Mesenchymal stem cell (in vitro differentiated cells and primary cell): ENCODE data around the gene ATP5PO.

Experiments used
- DNase-seq: peaks from one replicate; pipeline ENCODE4 v3.0.0-alpha.2; 2013
- H2AFZ ChIP-seq: one replicate; pipeline ENCODE4 v1.6.1; 2013; ENCODE audit warnings: low read depth, mild to moderate bottlenecking, control low read depth, inconsistent platforms, low read length, moderate library complexity
- H2AK5ac ChIP-seq: 2 replicates; pipeline ENCODE4 v1.6.1; 2013; ENCODE audit warnings: low read length, moderate library complexity, mild to moderate bottlenecking, inconsistent platforms; ENCODE audit not compliant: severe bottlenecking
- H2BK120ac ChIP-seq: one replicate; pipeline ENCODE4 v1.6.1; 2013; ENCODE audit warnings: low read depth, mild to moderate bottlenecking, inconsistent platforms, low read length, moderate library complexity
- H2BK12ac ChIP-seq, 2 experiments: one replicate each; pipeline ENCODE4 v1.6.1; 2013; ENCODE audit warnings: inconsistent platforms in 2 of 2, low read length in 2 of 2, mild to moderate bottlenecking in 2 of 2, moderate library complexity in 2 of 2, control low read depth in 1 of 2
- H2BK15ac ChIP-seq: one replicate; pipeline ENCODE4 v1.6.1; 2013; ENCODE audit warnings: mild to moderate bottlenecking, low read depth, inconsistent platforms; ENCODE audit not compliant: poor library complexity, severe bottlenecking
- H2BK5ac ChIP-seq: 2 replicates; pipeline ENCODE4 v1.6.1; 2013; ENCODE audit warnings: low read depth, mild to moderate bottlenecking, low read length, control low read depth, inconsistent platforms; ENCODE audit not compliant: poor library complexity, severe bottlenecking
- H3K14ac ChIP-seq, 2 experiments: one replicate each; pipeline ENCODE4 v1.6.1; 2013; ENCODE audit warnings: inconsistent platforms in 2 of 2, low read length in 2 of 2, control low read depth in 1 of 2, mild to moderate bottlenecking in 1 of 2, moderate library complexity in 1 of 2
- H3K18ac ChIP-seq, 2 experiments: one replicate each; pipeline ENCODE4 v1.6.1; 2013; ENCODE audit warnings: inconsistent platforms in 2 of 2, low read length in 2 of 2, control low read depth in 1 of 2, low read depth in 1 of 2, mild to moderate bottlenecking in 1 of 2
- H3K23ac ChIP-seq, 2 experiments: one replicate each; pipeline ENCODE4 v1.6.1; 2013; ENCODE audit warnings: inconsistent platforms in 2 of 2, low read length in 2 of 2, mild to moderate bottlenecking in 2 of 2, moderate library complexity in 2 of 2, control low read depth in 1 of 2
- H3K27ac ChIP-seq: 2 replicates; pipeline ENCODE4 v1.5.1; 2013; ENCODE audit warnings: mild to moderate bottlenecking, moderate library complexity, low read length, control low read depth, inconsistent platforms; ENCODE audit not compliant: poor library complexity, severe bottlenecking
- H3K27me3 ChIP-seq, 2 experiments: 2 replicates each; pipeline versions ENCODE4 v1.6.1 to v1.7.0; 2013; ENCODE audit warnings: low read length in 2 of 2, mild to moderate bottlenecking in 2 of 2, moderate library complexity in 2 of 2, control low read depth in 1 of 2, inconsistent platforms in 1 of 2; ENCODE audit not compliant: control insufficient read depth in 1 of 2, insufficient read depth in 1 of 2
- H3K36me3 ChIP-seq, 2 experiments: 2 replicates each; pipeline versions ENCODE4 v1.6.1 to v1.7.0; 2013; ENCODE audit warnings: low read length in 2 of 2, control low read depth in 1 of 2, inconsistent platforms in 1 of 2, low read depth in 1 of 2, mild to moderate bottlenecking in 1 of 2; ENCODE audit not compliant: insufficient read depth in 2 of 2, control insufficient read depth in 1 of 2
- H3K4ac ChIP-seq, 2 experiments: one replicate each; pipeline ENCODE4 v1.6.1; 2013; ENCODE audit warnings: inconsistent platforms in 2 of 2, low read length in 2 of 2, mild to moderate bottlenecking in 2 of 2, moderate library complexity in 2 of 2, control low read depth in 1 of 2, low read depth in 1 of 2
- H3K4me1 ChIP-seq: 2 replicates; pipeline ENCODE4 v1.6.1; 2013; ENCODE audit warnings: low read depth, low read length, control low read depth; ENCODE audit not compliant: control insufficient read depth, insufficient read depth
- H3K4me2 ChIP-seq: 2 replicates; pipeline ENCODE4 v1.6.1; 2013; ENCODE audit warnings: low read length, mild to moderate bottlenecking, inconsistent platforms; ENCODE audit not compliant: poor library complexity, severe bottlenecking
- H3K4me3 ChIP-seq, 2 experiments: 2 replicates each; pipeline versions ENCODE4 v1.5.1 to v1.7.0; 2013; ENCODE audit warnings: low read length in 2 of 2, mild to moderate bottlenecking in 2 of 2, control low read depth in 1 of 2, low read depth in 1 of 2; ENCODE audit not compliant: insufficient read depth in 1 of 2
- H3K79me1 ChIP-seq: replicated peaks from 2 replicates; pipeline ENCODE4 v1.6.1; 2013; ENCODE audit warnings: mild to moderate bottlenecking, control low read depth, low read length, inconsistent platforms; ENCODE audit not compliant: poor library complexity, severe bottlenecking
- H3K9ac ChIP-seq: 2 replicates; pipeline ENCODE4 v1.7.0; 2013; ENCODE audit warnings: mild to moderate bottlenecking, low read length, moderate library complexity
- H3K9me3 ChIP-seq: 2 replicates; pipeline ENCODE4 v1.7.0; 2013; ENCODE audit warnings: mild to moderate bottlenecking, low read length; ENCODE audit not compliant: control insufficient read depth
- H4K8ac ChIP-seq: one replicate; pipeline ENCODE4 v1.6.1; 2013; ENCODE audit warnings: inconsistent platforms, mild to moderate bottlenecking, low read length, moderate library complexity
- H4K91ac ChIP-seq: one replicate; pipeline ENCODE4 v1.6.1; 2013; ENCODE audit warnings: mild to moderate bottlenecking, low read length, inconsistent platforms
- WGBS: methylation state at CpG from one replicate; pipeline ENCODE4 v1.1.7; 2013; ENCODE audit warnings: mixed read lengths; 5-methylcytosine and 5-hydroxymethylcytosine counted together

ATP5PO gene

DNA sequence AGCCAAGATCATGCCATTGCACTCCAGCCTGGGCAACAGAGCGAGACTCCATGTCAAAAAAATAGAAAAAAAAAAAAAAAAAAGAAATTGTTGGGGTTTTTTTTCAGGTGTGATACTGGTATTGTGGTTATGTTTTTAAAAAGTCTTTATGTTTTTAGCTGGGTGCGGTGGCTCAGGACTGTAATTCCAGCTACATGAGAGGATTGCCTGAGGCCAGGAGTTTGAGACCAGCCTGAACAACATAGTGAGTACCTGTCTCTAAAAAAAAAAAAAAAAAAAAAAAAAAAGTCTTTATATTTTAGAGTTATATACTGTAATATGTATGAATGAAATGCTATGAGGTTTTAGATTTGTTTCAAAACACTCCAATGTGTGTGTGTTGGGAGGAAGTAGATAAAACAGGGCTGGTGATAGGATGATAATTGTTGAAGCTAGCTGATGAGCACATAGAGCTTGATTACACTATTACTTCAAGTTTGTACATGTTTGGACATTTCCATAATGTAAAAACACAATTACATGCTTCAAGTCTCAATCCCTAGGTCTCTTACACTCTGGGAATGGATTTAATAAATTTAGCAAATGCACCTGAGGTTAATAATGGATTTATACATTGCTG, 30.2 kb upstream of the ATP5PO start:
- H3K36me3 ChIP-seq = no peaks in the 10 kb centered on the region
- WGBS = 87% methylated on average over 2 of the region's 2 CpGs
- H3K18ac ChIP-seq = no peak overlapping the region
- no peak overlapping the region for H3K4me2 ChIP-seq
- H3K27me3 ChIP-seq = no peaks in the 10 kb centered on the region
- no peak overlapping the region for H3K4me3 ChIP-seq
- H2BK5ac ChIP-seq = no peak overlapping the region
- H3K4ac ChIP-seq = no peak overlapping the region
- peaks cover 3% of the 10 kb centered on the region for H3K9me3 ChIP-seq
- no peak overlapping the region for H3K27ac ChIP-seq
- no peak overlapping the region for H3K23ac ChIP-seq
- H4K8ac ChIP-seq = no peak overlapping the region
- H3K79me1 ChIP-seq = peaks cover 2% of the 10 kb centered on the region
- peaks cover 24% of the 10 kb centered on the region for H3K4me1 ChIP-seq
- H2AFZ ChIP-seq = no peak overlapping the region
- no peak overlapping the region for H2BK120ac ChIP-seq
- no peak overlapping the region for H3K14ac ChIP-seq
- no peak overlapping the region for H2BK15ac ChIP-seq
- no peak overlapping the region for H2BK12ac ChIP-seq
- H4K91ac ChIP-seq = no peak overlapping the region
- no peak for DNase-seq
- H3K9ac ChIP-seq = no peak overlapping the region
- no peak overlapping the region for H2AK5ac ChIP-seq

DNA sequence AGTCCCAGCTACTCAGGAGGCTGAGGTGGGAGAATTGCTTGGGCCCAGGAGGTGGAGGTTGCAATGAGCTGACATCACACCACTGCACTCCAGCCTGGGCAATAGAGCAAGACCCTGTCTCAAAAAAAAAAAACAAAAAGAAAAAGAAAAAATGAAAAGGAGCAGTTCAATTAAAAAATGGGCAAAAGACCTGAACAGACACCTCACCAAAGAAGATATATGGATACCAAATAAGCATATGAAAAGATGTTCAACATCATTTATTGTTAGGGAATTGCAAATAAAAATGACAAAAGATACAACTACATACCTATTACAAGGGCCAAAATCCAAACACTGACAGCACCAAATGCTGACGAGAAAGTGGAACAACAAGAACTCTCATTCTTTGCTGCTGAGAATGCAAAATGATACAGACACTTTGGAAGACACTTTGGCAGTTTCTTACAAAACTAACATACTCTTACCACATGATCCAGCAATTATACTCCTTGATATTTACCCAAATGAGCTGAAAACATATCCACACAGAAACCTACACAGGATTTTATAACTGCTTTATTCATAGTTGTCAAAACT, 28.7 kb upstream of the ATP5PO start:
- Histone ChIP-seq H3K4me1 (peaks cover 25% of the 10 kb centered on the region), H2BK12ac (no peak overlapping the region), H3K36me3 (no peaks in the 10 kb centered on the region), H3K18ac (no peak overlapping the region), H3K23ac (no peak overlapping the region), H2BK120ac (no peak overlapping the region), H2AFZ (no peak overlapping the region), H4K8ac (no peak overlapping the region), H3K27me3 (no peaks in the 10 kb centered on the region), H3K4ac (no peak overlapping the region), H3K14ac (no peak overlapping the region), H2BK15ac (no peak overlapping the region), H4K91ac (no peak overlapping the region), H3K27ac (no peak overlapping the region), H2BK5ac (no peak overlapping the region), H3K9ac (no peak overlapping the region), H3K4me3 (no peak overlapping the region), H3K9me3 (peaks cover 3% of the 10 kb centered on the region), H2AK5ac (no peak overlapping the region), H3K79me1 (no peaks in the 10 kb centered on the region), H3K4me2 (no peak overlapping the region)
- DNase-seq = no peak
- 92% methylated on average over 1 of the region's 1 CpG for whole genome bisulfite sequencing

DNA sequence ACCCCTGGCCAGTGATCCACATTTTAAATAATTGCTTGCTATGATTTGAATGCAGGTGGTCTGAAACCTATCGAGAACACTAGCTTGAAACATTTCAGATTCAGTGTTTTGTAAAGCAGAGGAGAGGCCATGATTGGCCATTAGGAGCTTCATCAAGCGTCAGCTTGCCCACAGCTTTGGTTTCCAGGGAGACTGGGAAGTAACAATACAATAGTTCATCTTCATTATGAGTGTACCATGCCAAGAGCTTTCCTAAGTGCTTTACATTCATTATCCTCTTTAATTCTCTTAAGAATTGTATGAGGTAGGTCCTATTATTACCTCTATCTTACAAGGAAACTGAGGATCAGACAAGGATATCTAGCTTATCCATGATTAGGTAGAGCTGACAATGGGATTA, 27.7 kb upstream of the ATP5PO start:
- no peak overlapping the region for H3K4me2 ChIP-seq
- H3K9ac ChIP-seq = no peak overlapping the region
- no peak overlapping the region for H2AFZ ChIP-seq
- H3K79me1 ChIP-seq = no peaks in the 10 kb centered on the region
- peaks cover 3% of the 10 kb centered on the region for H3K9me3 ChIP-seq
- no peak overlapping the region for H4K91ac ChIP-seq
- no peak overlapping the region for H2BK120ac ChIP-seq
- DNase-seq = no peak
- no peak overlapping the region for H3K27ac ChIP-seq
- no peak overlapping the region for H3K4ac ChIP-seq
- no peak overlapping the region for H2BK15ac ChIP-seq
- no peak overlapping the region for H2BK12ac ChIP-seq
- no peak overlapping the region for H2AK5ac ChIP-seq
- 89% methylated on average over 2 of the region's 2 CpGs for WGBS
- peaks cover 18% of the 10 kb centered on the region for H3K4me1 ChIP-seq
- no peak overlapping the region for H3K18ac ChIP-seq
- H3K14ac ChIP-seq = no peak overlapping the region
- H4K8ac ChIP-seq = no peak overlapping the region
- no peak overlapping the region for H3K23ac ChIP-seq
- H3K36me3 ChIP-seq = no peaks in the 10 kb centered on the region
- no peak overlapping the region for H2BK5ac ChIP-seq
- H3K4me3 ChIP-seq = no peak overlapping the region
- H3K27me3 ChIP-seq = no peaks in the 10 kb centered on the region

DNA sequence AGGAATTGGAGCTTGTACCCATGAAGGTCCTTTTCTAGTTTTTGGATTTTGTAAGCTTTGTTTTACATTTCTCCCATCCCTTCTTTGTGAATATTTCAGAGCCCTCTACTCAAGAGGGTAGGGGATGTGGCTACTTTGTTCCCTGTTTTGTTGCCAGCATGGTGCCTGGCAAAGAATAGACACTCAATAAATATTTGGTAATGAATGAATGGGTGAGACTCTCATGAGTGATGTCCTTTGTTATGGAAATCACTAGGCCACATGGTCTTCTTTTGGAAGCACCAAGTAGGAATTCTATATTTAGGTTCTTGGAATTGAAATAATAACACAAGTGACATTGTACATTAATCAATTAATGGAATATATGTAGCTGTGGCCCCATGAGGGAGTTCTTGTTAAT, 26.8 kb upstream of the ATP5PO start:
- Histone ChIP-seq H4K8ac (no peak overlapping the region), H3K4me1 (peaks cover 14% of the 10 kb centered on the region), H2BK5ac (no peak overlapping the region), H3K4ac (no peak overlapping the region), H3K18ac (peak overlapping the region in 1 of 2 experiments; percentile 48), H3K79me1 (no peaks in the 10 kb centered on the region), H3K23ac (no peak overlapping the region), H2BK15ac (no peak overlapping the region), H2BK12ac (no peak overlapping the region), H3K14ac (no peak overlapping the region), H3K27ac (no peak overlapping the region), H2AK5ac (peak overlapping the region; percentile 96), H3K4me3 (no peak overlapping the region), H2BK120ac (no peak overlapping the region), H3K27me3 (no peaks in the 10 kb centered on the region), H3K9me3 (peaks cover 3% of the 10 kb centered on the region), H2AFZ (peak overlapping the region; percentile 51), H3K36me3 (no peaks in the 10 kb centered on the region), H3K4me2 (no peak overlapping the region), H3K9ac (no peak overlapping the region), H4K91ac (no peak overlapping the region)
- DNase-seq = no peak
